Effector memory CD4-positive, alpha-beta T cell (primary cell): Measurements from ENCODE around the gene SLC5A8.

Source experiments
- DNase-seq, 3 donors: peaks; one replicate each; pipeline ENCODE4 v3.0.0-alpha.2; 2020
- H3K27ac ChIP-seq: 2 replicates; pipeline ENCODE4 v1.7.0; 2013; ENCODE audit warnings: mild to moderate bottlenecking, low read length, moderate library complexity; ENCODE audit not compliant: insufficient read depth, poor library complexity, severe bottlenecking
- H3K27me3 ChIP-seq: replicated peaks from 2 replicates; pipeline ENCODE4 v1.7.0; 2013; ENCODE audit warnings: mild to moderate bottlenecking, low read length; ENCODE audit not compliant: insufficient read depth, control insufficient read depth, poor library complexity, severe bottlenecking
- H3K36me3 ChIP-seq: 2 replicates; pipeline ENCODE4 v1.7.0; 2013; ENCODE audit warnings: mild to moderate bottlenecking, low read length, moderate library complexity; ENCODE audit not compliant: control insufficient read depth, insufficient read depth
- H3K4me1 ChIP-seq: 2 replicates; pipeline ENCODE4 v1.7.0; 2013; ENCODE audit warnings: low read length, mild to moderate bottlenecking; ENCODE audit not compliant: control insufficient read depth, insufficient read depth, poor library complexity, severe bottlenecking
- H3K4me3 ChIP-seq: 2 replicates; pipeline ENCODE4 v1.7.0; 2013; ENCODE audit warnings: low read length, low read depth, mild to moderate bottlenecking; ENCODE audit not compliant: insufficient read depth, poor library complexity, severe bottlenecking
- H3K9me3 ChIP-seq: 2 replicates; pipeline ENCODE4 v1.7.0; 2013; ENCODE audit warnings: mild to moderate bottlenecking, low read length, moderate library complexity; ENCODE audit not compliant: control insufficient read depth

Gene SLC5A8

GRCh38 chr12:101230547-101230946, 20.5 kb upstream of the SLC5A8 start:
- Histone ChIP-seq H3K27ac (no peak overlapping the region), H3K9me3 (no peaks in the 10 kb centered on the region), H3K4me1 (no peaks in the 10 kb centered on the region), H3K27me3 (peaks cover 3% of the 10 kb centered on the region), H3K36me3 (no peaks in the 10 kb centered on the region), H3K4me3 (no peak overlapping the region)
- DNase-seq, result no peak

- no peaks in the 10 kb centered on the region for H3K36me3 ChIP-seq
- H3K27me3 ChIP-seq, result peaks cover 3% of the 10 kb centered on the region
- H3K9me3 ChIP-seq, result no peaks in the 10 kb centered on the region
- no peak overlapping the region for H3K27ac ChIP-seq
- no peak overlapping the region for H3K4me3 ChIP-seq
- H3K4me1 ChIP-seq, result no peaks in the 10 kb centered on the region
- DNase-seq, result no peak
Observed at GRCh38 chr12:101229841-101230241, 19.8 kb upstream of the SLC5A8 start.

- Histone ChIP-seq H3K36me3 (no peaks in the 10 kb centered on the region), H3K9me3 (no peaks in the 10 kb centered on the region), H3K4me3 (no peak overlapping the region), H3K27me3 (no peaks in the 10 kb centered on the region), H3K4me1 (no peaks in the 10 kb centered on the region), H3K27ac (no peak overlapping the region)
- DNase-seq, result no peak
Observed at GRCh38 chr12:101221301-101221700, 11.3 kb upstream of the SLC5A8 start.

DNA sequence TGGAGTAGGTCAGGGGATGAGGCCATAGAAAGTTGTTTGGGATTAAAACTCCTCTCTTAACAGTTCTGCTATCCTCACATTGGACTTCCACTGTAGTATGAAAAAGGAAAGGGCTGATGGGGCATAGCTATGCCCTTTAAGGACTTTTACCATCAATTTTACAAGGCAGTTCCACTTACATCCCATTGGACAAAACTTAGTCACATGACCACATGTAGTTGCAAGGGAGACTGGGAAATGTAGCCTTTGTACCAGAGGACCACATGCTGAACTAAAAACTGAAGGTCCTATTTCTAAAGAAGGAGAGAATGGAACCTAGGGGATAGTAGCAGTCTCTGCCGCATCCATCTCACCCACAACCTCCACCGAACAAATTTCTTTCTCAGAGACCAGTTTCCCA, 6.8 kb upstream of the SLC5A8 start:
- Histone ChIP-seq H3K27ac (no peak overlapping the region), H3K36me3 (no peaks in the 10 kb centered on the region), H3K4me1 (no peaks in the 10 kb centered on the region), H3K9me3 (no peaks in the 10 kb centered on the region), H3K4me3 (no peak overlapping the region), H3K27me3 (no peaks in the 10 kb centered on the region)
- no peak for DNase-seq

- H3K9me3 ChIP-seq, result no peaks in the 10 kb centered on the region
- H3K4me1 ChIP-seq, result no peaks in the 10 kb centered on the region
- no peaks in the 10 kb centered on the region for H3K27me3 ChIP-seq
- no peak overlapping the region for H3K27ac ChIP-seq
- no peaks in the 10 kb centered on the region for H3K36me3 ChIP-seq
- DNase-seq, result no peak
- H3K4me3 ChIP-seq, result no peak overlapping the region
Observed at GRCh38 chr12:101207086-101207780, 2.8 kb downstream of the SLC5A8 start.

DNA sequence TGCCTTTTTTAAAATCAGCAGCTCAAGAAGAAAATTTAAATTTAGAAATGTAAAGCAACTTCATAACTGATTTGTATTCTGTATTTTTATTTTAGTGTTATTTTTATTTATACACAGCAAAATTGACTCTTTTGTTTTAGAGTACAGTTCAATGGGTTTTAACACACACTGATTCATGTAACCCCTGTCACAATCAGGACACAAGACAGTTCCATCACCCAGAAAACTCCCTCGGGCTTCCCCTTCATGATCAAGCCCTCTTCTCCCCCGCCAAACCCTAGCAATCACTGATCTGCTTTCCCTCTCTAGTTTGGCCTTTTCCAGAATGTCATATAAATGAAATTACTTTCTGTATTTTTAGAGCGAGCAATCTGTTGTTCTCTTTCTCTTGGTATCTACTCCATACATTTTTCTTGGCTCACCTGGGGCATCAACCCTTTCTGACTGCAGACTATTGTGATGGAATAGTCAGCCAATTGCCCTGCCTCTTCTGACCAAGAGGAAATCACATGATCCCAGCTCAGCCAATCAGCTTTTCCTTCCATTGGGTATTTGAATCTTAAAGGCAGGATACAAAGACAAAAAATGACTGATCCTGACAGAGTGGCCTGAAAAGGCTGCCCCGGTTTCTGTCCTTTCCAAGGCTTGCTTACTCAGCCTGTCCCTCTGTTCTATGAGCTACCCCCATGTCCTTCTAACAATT, 5.3 kb downstream of the SLC5A8 start:
- no peak for DNase-seq
- Histone ChIP-seq H3K36me3 (no peaks in the 10 kb centered on the region), H3K27me3 (no peaks in the 10 kb centered on the region), H3K27ac (no peak overlapping the region), H3K4me3 (no peak overlapping the region), H3K4me1 (no peaks in the 10 kb centered on the region), H3K9me3 (no peaks in the 10 kb centered on the region)

DNA sequence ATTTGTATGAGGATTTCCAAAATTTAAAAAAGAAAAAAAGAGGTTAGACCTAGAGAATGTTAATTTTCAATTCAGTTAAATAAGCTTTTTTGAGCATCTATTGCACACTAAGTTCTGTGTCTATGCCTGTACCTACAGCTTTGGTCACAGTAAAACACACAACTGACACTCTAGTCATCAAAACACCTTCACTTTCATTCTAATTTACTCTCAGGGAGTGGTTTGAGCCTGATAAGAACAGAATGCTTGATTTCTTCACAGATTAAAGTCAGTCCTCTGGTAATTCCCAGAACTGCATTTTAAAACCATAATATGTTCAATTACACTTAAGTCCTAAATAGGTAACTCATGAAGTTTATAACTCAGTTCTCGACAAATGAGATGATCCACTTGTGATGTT, 9.2 kb downstream of the SLC5A8 start:
- Histone ChIP-seq H3K4me3 (no peak overlapping the region), H3K27me3 (no peaks in the 10 kb centered on the region), H3K27ac (no peak overlapping the region), H3K36me3 (no peaks in the 10 kb centered on the region), H3K9me3 (no peaks in the 10 kb centered on the region), H3K4me1 (no peaks in the 10 kb centered on the region)
- DNase-seq, result no peak

DNA sequence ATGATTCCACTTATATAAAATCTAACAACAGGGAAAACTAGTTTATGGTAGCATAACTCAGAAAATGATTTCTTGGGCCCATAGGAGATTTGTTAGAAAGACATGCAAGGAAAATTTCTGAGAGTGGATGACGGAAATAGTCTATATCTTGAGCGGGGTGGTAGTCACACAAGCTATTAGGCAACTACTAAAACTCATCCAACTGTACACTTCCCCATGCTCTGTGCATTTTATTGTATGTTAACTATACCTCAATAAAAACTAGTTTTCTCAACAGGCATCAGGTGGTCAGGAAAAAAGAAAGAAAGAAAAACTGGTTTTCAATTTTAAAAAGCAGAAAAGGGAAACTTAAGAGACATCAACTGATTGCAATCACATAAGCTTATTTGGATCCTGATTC, 9.9 kb downstream of the SLC5A8 start:
- no peak for DNase-seq
- H3K27ac ChIP-seq, result no peak overlapping the region
- H3K4me3 ChIP-seq, result no peak overlapping the region
- no peaks in the 10 kb centered on the region for H3K27me3 ChIP-seq
- no peaks in the 10 kb centered on the region for H3K4me1 ChIP-seq
- no peaks in the 10 kb centered on the region for H3K36me3 ChIP-seq
- H3K9me3 ChIP-seq, result no peaks in the 10 kb centered on the region

- Histone ChIP-seq H3K27ac (no peak overlapping the region), H3K36me3 (no peaks in the 10 kb centered on the region)
- no peak for DNase-seq
Observed at GRCh38 chr12:101186291-101186690, 23.7 kb downstream of the SLC5A8 start.

GRCh38 chr12:101181776-101182175, 28.3 kb downstream of the SLC5A8 start:
- no peaks in the 10 kb centered on the region for H3K27me3 ChIP-seq
- H3K9me3 ChIP-seq, result no peaks in the 10 kb centered on the region
- H3K27ac ChIP-seq, result no peak overlapping the region
- no peaks in the 10 kb centered on the region for H3K4me1 ChIP-seq
- DNase-seq, result no peak
- no peak overlapping the region for H3K4me3 ChIP-seq
- H3K36me3 ChIP-seq, result no peaks in the 10 kb centered on the region

More at GRCh38 chr12:101186291-101186690, 23.7 kb downstream of the SLC5A8 start:
- H3K4me3 ChIP-seq, result no peak overlapping the region
- no peaks in the 10 kb centered on the region for H3K4me1 ChIP-seq
- no peaks in the 10 kb centered on the region for H3K9me3 ChIP-seq
- no peaks in the 10 kb centered on the region for H3K27me3 ChIP-seq
